ENCODE results near the gene NOC2L.

The NOC2L gene

DNA sequence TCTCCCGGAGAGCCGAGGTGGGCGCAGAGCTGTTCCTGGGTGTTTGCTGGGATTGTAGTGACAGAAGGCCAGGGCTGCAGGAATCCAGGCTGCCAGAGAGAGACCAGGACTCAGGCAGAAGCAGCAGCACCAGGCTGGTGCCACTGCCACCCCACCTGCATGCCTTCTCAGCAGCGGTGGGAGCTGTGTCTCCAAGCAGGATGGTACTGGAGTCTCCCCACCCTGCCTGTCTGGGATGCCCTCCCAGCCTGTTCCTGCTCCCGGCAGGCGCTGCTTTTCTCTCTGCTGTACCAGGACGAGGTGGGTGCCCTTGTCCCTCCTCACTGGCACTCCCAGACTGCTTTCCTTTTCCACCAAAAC, 45.3 kb upstream of the NOC2L start:
- Histone ChIP-seq H3K4me1 (peaks cover 0 to 41% (median 23%) of the 10 kb centered on the region in 4 donors), H3K27me3 (peaks cover 0 to 5% of the 10 kb centered on the region in 2 donors), H3K9me3 (no peaks in the 10 kb centered on the region), H3K27ac (no peak overlapping the region), H3K36me3 (peaks cover 0 to 10% (median 0%) of the 10 kb centered on the region in 3 donors), H3K4me3 (no peak overlapping the region)
- TF ChIP-seq, protein P1, sequence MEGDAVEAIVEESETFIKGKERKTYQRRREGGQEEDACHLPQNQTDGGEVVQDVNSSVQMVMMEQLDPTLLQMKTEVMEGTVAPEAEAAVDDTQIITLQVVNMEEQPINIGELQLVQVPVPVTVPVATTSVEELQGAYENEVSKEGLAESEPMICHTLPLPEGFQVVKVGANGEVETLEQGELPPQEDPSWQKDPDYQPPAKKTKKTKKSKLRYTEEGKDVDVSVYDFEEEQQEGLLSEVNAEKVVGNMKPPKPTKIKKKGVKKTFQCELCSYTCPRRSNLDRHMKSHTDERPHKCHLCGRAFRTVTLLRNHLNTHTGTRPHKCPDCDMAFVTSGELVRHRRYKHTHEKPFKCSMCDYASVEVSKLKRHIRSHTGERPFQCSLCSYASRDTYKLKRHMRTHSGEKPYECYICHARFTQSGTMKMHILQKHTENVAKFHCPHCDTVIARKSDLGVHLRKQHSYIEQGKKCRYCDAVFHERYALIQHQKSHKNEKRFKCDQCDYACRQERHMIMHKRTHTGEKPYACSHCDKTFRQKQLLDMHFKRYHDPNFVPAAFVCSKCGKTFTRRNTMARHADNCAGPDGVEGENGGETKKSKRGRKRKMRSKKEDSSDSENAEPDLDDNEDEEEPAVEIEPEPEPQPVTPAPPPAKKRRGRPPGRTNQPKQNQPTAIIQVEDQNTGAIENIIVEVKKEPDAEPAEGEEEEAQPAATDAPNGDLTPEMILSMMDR (IDR thresholded peaks at IDR 0.05), result no peak
- intact Hi-C loops (cut with DNase I; ENCODE audit: low total_unique reads), result no loop called here
- DNase-seq, result no peak

DNA sequence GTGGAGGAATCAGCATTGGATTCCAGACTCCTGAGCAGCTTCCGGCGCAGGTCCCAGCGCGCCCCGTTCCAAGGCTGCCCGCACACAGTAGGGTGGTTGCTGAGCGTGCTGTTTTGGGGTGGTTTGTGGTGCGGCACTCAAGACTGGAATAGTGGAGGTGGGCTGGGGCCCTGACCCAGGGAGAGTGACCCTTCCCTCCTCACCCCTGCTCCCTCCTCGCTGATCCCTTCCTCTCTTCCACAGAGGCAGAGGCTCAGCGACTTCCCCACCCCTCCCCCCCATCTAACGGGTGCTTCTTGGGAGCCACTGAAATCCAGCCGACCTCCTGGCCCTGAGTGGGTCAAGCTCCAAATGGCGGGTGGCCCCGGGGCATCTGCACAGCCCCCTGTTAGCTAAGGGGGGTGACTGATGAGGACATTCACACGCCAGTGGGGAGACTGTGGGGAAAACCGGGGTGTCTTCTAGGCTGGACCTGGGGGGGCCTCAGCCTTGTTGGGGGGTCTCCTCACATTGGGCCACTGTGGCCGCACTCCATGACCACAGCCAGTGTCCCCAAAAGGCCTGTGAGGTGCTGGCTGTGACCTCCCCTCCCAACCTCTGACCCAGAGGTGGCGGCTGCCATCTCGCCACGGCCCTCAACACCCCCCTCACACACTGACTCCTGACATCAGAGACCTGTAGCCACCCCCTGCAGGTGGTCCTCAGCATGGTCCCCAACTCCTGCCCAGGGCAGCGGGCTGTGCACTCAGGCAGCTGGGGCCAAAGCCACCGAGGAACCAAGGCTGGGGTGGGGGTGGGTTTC, 44.8 kb upstream of the NOC2L start:
- no peaks in the 10 kb centered on the region for H3K9me3 ChIP-seq
- no peak overlapping the region for H3K4me3 ChIP-seq
- intact Hi-C loops (cut with DNase I; ENCODE audit: low total_unique reads), result no loop called here
- TF ChIP-seq, protein P1 (IDR thresholded peaks at IDR 0.05), result no peak
- H3K27me3 ChIP-seq, result peaks cover 0 to 5% of the 10 kb centered on the region in 2 donors
- H3K27ac ChIP-seq, result no peak overlapping the region
- peaks cover 0 to 10% (median 0%) of the 10 kb centered on the region in 3 donors for H3K36me3 ChIP-seq
- DNase-seq, result no peak
- peaks cover 0 to 46% (median 23%) of the 10 kb centered on the region in 4 donors for H3K4me1 ChIP-seq

GRCh38 chr1:1001057-1001783, 42.2 kb upstream of the NOC2L start:
- no peak for DNase-seq
- Histone ChIP-seq H3K4me1 (peaks cover 0 to 63% (median 37%) of the 10 kb centered on the region in 4 donors), H3K36me3 (peaks cover 0 to 10% (median 0%) of the 10 kb centered on the region in 3 donors), H3K4me3 (peak overlapping the region; percentile 67 to 89), H3K27ac (peak overlapping the region; percentile 100), H3K9me3 (no peaks in the 10 kb centered on the region), H3K27me3 (peaks cover 0 to 5% of the 10 kb centered on the region in 2 donors)
- intact Hi-C loops (cut with DNase I; ENCODE audit: low total_unique reads), result no loop called here
- TF ChIP-seq, protein P1 (IDR thresholded peaks at IDR 0.05), result no peak

GRCh38 chr1:1000357-1001056, 41.5 kb upstream of the NOC2L start:
- H3K4me3 ChIP-seq, result peak overlapping the region; percentile 67 to 89
- peaks cover 0 to 60% (median 33%) of the 10 kb centered on the region in 4 donors for H3K4me1 ChIP-seq
- TF ChIP-seq, protein P1 (IDR thresholded peaks at IDR 0.05), result no peak
- H3K36me3 ChIP-seq, result peaks cover 0 to 10% (median 0%) of the 10 kb centered on the region in 3 donors
- no peaks in the 10 kb centered on the region for H3K27me3 ChIP-seq
- H3K9me3 ChIP-seq, result no peaks in the 10 kb centered on the region
- peak; percentile 59 to 93 for DNase-seq
- intact Hi-C loops (cut with DNase I; ENCODE audit: low total_unique reads), result no loop called here
- peak overlapping the region; percentile 100 for H3K27ac ChIP-seq

DNA sequence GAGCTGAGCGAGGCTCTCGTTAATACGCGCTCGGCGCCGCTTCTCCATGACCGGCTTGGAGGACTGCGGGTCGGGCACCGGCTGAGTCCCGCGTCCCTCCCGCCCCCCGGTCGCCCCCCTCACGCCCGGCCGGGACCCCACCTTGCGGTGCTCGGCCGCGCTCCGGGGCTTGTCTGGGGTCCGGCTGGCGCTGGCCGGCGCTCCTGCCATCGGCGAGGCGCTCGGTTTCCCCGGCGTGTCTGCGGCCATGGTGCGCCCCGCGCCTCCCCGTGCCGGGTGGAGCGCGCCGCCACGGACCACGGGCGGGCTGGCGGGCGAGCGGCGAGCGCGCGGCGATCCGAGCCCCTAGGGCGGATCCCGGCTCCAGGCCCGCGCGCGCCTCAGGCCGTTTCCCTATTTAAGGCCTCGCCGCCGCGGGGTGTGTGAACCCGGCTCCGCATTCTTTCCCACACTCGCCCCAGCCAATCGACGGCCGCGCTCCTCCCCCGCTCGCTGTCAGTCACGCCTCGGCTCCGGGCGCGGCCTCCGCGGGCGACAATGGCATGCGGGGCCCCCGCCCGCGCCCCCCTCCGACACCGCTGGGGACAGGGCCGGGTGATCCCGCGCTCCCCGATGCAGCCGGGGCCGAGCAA, 40.8 kb upstream of the NOC2L start, which contains the start of gene HES4:
Gene HES4 (minus strand): TSS at position 373 of the 632 bp plus-strand sequence. CDS start 124 bp downstream, at position 249.
- TF ChIP-seq, protein P1 (IDR thresholded peaks at IDR 0.05), result peak in 1 of 2 experiments; percentile 19
- Histone ChIP-seq H3K4me3 (peak within 1 kb of the TSS; percentile 67 to 89), H3K27ac (peak within 1 kb of the TSS; percentile 100), H3K9me3 (no peaks in the 10 kb centered on the region), H3K27me3 (no peaks in the 10 kb centered on the region), H3K4me1 (peaks cover 0 to 53% (median 27%) of the 10 kb centered on the region in 4 donors), H3K36me3 (peaks cover 0 to 10% (median 0%) of the 10 kb centered on the region in 3 donors)
- intact Hi-C loops (cut with DNase I; ENCODE audit: low total_unique reads), result no loop called here
- DNase-seq, result peak; percentile 91 to 96
